ENCODE data around the gene FGD1. TPM values are rescaled to one million over a fixed set of nuclear protein-coding genes. Genes with fewer than 3 reads are reported as not detected.

FGD1 gene
- total RNA-seq, 1 donor from 2014 or later = 8.6 TPM

DNA sequence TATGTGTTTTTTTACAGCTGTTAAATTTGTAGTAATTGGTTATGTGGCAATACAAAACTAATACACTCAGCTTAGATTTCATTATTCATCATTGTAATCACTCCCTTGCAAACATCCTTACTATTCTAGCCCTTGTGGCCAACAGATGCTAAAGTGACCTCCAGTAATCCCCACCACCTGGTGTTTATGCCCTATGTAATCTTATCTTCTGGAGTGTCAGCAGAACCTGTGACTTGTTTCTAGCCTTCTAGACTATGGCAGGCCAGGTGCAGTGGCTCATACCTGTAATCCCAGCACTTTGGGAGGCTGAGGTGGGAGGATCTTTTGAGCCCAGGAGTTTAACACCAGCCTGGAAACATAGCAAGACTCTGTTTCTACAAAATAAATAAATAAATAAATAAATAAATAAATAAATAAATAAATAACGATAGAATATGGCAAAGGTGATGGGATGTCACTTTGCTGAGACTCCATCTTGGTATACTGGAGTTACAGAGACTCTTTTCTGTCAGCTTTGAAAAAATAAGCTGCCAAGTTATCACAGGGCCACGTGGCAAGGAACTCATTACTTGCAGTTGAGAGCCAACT, 68.1 kb downstream of the FGD1 start:
- TF ChIP-seq, protein P1, sequence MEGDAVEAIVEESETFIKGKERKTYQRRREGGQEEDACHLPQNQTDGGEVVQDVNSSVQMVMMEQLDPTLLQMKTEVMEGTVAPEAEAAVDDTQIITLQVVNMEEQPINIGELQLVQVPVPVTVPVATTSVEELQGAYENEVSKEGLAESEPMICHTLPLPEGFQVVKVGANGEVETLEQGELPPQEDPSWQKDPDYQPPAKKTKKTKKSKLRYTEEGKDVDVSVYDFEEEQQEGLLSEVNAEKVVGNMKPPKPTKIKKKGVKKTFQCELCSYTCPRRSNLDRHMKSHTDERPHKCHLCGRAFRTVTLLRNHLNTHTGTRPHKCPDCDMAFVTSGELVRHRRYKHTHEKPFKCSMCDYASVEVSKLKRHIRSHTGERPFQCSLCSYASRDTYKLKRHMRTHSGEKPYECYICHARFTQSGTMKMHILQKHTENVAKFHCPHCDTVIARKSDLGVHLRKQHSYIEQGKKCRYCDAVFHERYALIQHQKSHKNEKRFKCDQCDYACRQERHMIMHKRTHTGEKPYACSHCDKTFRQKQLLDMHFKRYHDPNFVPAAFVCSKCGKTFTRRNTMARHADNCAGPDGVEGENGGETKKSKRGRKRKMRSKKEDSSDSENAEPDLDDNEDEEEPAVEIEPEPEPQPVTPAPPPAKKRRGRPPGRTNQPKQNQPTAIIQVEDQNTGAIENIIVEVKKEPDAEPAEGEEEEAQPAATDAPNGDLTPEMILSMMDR (IDR thresholded peaks at IDR 0.05; ENCODE audit: borderline replicate concordance) = no peak
- no peak for DNase-seq
- no peak overlapping the region for H3K27ac ChIP-seq (replicated peaks)
- H3K9me3 ChIP-seq (replicated peaks) = no peaks in the 10 kb centered on the region
- H3K27me3 ChIP-seq (ENCODE audit: low read depth) = no peaks in the 10 kb centered on the region
- intact Hi-C loops (cut with micrococcal nuclease) = no loop called here
- no peaks in the 10 kb centered on the region for H3K4me1 ChIP-seq
- no peak overlapping the region for H3K4me3 ChIP-seq
- no peaks in the 10 kb centered on the region for H3K36me3 ChIP-seq

DNA sequence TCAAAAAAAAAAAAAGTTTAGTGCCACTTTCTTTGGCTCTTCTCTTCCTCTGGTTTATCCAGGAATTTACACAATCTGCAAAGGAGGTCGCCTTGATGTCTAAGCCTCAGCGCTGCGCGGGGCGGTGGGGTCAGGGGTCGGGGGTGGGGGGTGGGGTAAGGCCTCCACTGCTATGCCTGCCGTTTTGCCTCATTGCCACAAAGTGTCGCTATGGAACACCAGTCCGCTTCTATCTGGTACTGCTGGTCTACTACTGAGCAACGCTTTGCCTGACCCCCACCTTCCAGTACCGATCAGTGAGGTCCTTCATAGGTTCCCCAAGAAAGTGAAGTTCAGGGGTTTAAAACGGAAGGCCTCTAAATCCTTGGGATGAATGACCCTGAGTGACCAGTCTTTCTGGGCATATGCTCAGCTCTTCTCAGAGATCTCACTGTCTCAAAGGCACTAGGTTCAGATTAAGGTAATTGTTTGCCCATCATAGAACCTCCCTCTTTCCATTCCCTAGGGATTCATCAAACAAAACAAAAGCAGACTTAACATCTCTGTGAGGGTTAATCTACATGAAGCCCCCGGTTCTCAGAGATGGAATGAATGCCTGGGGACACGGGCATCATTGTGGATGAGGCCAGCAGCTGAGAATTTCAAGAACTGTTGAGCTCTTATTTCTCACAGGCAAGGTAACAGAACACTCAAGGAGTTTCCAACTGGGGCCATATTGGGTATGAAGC, 72.7 kb downstream of the FGD1 start:
- H3K4me3 ChIP-seq = no peak overlapping the region
- TF ChIP-seq, protein P1 (IDR thresholded peaks at IDR 0.05; ENCODE audit: borderline replicate concordance) = peak; percentile 9
- no peak overlapping the region for H3K27ac ChIP-seq (replicated peaks)
- no peaks in the 10 kb centered on the region for H3K27me3 ChIP-seq (ENCODE audit: low read depth)
- no peaks in the 10 kb centered on the region for H3K36me3 ChIP-seq
- intact Hi-C loops (cut with micrococcal nuclease) = no loop called here
- no peak for DNase-seq
- H3K4me1 ChIP-seq = peaks cover 11% of the 10 kb centered on the region
- no peaks in the 10 kb centered on the region for H3K9me3 ChIP-seq (replicated peaks)

DNA sequence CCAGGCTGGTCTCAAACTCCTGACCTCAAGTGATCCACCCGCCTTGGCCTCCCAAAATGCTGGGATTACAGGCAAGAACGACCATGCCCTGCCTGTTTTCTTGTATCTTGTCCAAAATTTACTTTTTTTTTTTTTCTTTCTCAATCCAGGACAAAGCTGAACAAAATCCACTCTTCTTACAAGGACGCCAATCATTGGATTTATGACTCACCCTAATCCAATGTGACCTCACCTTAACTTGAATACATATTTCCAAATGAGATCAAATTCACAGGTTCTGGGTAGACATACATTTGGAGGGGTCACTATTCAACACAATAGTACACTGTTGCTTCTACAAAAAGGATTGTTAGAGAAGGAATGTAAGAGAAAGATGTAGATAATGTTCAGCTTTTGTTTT, 73.9 kb downstream of the FGD1 start:
- H3K9me3 ChIP-seq (replicated peaks) = no peaks in the 10 kb centered on the region
- no peaks in the 10 kb centered on the region for H3K27me3 ChIP-seq (ENCODE audit: low read depth)
- H3K36me3 ChIP-seq = no peaks in the 10 kb centered on the region
- no peak for DNase-seq
- intact Hi-C loops (cut with micrococcal nuclease) = no loop called here
- H3K4me3 ChIP-seq = no peak overlapping the region
- no peak overlapping the region for H3K27ac ChIP-seq (replicated peaks)
- TF ChIP-seq, protein P1 (IDR thresholded peaks at IDR 0.05; ENCODE audit: borderline replicate concordance) = no peak
- peaks cover 11% of the 10 kb centered on the region for H3K4me1 ChIP-seq

DNA sequence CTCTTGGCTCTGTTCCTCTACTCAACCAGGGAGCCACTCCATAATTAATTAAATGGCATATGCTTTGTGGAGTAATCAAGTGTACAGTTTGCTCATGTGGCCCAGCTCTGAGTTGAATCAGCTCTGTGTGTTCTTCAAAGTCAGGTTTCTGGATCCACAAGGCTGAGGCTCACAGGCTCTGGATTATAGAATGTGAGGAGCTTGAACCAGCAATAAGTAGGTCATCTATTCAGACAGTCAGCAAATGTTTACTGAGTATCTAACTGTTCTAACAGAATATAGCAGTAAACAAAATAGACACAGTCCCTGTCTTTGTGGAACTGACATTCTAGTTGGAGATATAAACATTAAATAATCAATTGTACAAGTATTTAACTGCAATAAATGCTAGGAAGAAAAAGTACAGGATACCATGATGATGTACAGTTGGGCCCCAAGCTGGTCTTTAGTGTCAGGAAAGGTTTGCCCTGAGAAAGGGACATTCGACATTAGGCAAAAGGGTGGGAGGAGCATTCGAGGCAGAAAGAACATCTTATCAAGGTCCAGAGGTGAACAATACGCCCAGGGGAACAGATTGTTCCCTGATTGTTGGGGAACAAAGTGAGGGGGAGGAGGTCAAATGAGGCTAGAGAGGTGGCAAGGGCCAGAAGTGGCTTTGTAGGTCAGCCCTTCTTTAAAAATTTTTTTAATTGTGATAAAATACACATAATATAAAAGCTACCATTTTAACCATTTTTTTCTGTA, 76.3 kb downstream of the FGD1 start:
- H3K4me1 ChIP-seq = peaks cover 11% of the 10 kb centered on the region
- no peak overlapping the region for H3K4me3 ChIP-seq
- DNase-seq = no peak
- no peaks in the 10 kb centered on the region for H3K27me3 ChIP-seq (ENCODE audit: low read depth)
- intact Hi-C loops (cut with micrococcal nuclease) = no loop called here
- H3K9me3 ChIP-seq (replicated peaks) = no peaks in the 10 kb centered on the region
- H3K27ac ChIP-seq (replicated peaks) = peak overlapping the region; percentile 68
- TF ChIP-seq, protein P1 (IDR thresholded peaks at IDR 0.05; ENCODE audit: borderline replicate concordance) = no peak
- no peaks in the 10 kb centered on the region for H3K36me3 ChIP-seq

DNA sequence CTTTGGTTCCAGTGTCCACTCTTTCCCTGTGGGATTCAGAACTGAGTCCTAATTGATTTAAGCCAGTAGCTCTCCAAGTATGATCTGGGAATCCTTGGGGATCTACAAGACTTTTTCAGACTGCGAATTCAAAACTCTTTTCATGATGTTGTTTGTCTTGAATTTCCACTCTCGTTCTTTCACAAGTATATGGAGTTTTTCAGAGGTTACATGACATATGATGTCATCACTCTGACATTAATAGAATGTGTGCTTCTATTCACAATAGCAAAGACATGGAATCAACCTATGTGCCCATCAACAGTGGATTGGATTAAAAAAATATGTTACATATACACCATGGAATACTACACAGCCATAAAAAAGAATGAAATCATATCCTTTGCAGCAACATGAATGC, 79.1 kb downstream of the FGD1 start:
- intact Hi-C loops (cut with micrococcal nuclease) = no loop called here

More for the DNA sequence above, 79.1 kb downstream of the FGD1 start:
- DNase-seq = no peak
- Histone ChIP-seq H3K27me3 (ENCODE audit: low read depth) (no peaks in the 10 kb centered on the region), H3K4me3 (no peak overlapping the region), H3K9me3 (replicated peaks) (no peaks in the 10 kb centered on the region), H3K27ac (replicated peaks) (no peak overlapping the region), H3K36me3 (no peaks in the 10 kb centered on the region), H3K4me1 (peaks cover 11% of the 10 kb centered on the region)
- TF ChIP-seq, protein P1 (IDR thresholded peaks at IDR 0.05; ENCODE audit: borderline replicate concordance) = no peak

Measured in left ventricle myocardium inferior (tissue), 1 donor.